ENCODE measurements around the gene AP1S1. TPM values are rescaled to one million over a fixed set of nuclear protein-coding genes. Genes with fewer than 3 reads are reported as not detected.

AP1S1 gene
- total RNA-seq, 1 donor from 2014 or later, result 90.1 TPM

DNA sequence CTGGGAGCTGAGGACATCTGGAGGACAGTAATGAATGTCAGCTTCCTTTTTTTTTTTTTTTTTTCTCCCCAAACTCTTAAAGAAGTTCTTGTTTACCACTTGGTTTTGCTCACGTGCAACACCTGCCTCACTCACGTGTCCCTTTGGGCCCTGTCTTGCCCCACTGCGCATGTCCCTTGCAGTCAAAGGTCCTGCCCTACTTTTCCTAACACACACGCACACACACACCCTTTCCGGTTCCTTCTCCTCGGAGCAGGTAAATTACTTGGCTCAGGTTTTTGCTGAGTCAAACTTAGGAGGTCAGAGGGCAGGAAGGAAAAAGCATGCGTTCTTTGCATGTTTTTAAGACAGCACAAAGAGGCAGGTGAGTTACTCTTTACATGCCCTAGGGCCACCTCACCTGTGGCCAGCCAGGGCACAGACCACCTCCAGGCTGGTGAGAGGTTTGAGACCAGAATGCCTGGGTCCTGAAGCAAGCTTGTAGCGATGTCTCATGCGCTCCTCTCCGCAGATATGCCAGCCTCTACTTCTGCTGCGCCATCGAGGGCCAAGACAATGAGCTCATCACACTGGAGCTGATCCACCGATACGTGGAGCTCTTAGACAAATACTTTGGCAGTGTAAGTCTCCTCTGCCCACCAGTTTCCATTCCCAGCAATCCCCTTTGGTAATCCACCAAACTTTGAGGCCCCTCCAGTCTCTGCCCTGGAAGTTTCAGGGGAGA is 2.8 kb downstream of the AP1S1 start:
- TF ChIP-seq, protein P1, sequence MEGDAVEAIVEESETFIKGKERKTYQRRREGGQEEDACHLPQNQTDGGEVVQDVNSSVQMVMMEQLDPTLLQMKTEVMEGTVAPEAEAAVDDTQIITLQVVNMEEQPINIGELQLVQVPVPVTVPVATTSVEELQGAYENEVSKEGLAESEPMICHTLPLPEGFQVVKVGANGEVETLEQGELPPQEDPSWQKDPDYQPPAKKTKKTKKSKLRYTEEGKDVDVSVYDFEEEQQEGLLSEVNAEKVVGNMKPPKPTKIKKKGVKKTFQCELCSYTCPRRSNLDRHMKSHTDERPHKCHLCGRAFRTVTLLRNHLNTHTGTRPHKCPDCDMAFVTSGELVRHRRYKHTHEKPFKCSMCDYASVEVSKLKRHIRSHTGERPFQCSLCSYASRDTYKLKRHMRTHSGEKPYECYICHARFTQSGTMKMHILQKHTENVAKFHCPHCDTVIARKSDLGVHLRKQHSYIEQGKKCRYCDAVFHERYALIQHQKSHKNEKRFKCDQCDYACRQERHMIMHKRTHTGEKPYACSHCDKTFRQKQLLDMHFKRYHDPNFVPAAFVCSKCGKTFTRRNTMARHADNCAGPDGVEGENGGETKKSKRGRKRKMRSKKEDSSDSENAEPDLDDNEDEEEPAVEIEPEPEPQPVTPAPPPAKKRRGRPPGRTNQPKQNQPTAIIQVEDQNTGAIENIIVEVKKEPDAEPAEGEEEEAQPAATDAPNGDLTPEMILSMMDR (conservative IDR thresholded peaks at IDR 0.05), result no peak
- H3K4me3 Mint-ChIP-seq, result peak overlapping the region; percentile 66
- H3K27me3 Mint-ChIP-seq (ENCODE audit: low read depth), result peaks cover 9% of the 10 kb centered on the region
- no peak overlapping the region for H3K27ac Mint-ChIP-seq (ENCODE audit: unreplicated experiment)
- H3K9me3 Mint-ChIP-seq, result peaks cover 3% of the 10 kb centered on the region
- peaks cover 6% of the 10 kb centered on the region for H3K36me3 Mint-ChIP-seq (ENCODE audit: low read depth)
- H3K4me1 Mint-ChIP-seq, result peaks cover 22% of the 10 kb centered on the region
- no peak for DNase-seq (ENCODE audit: low read depth, low spot score)

DNA sequence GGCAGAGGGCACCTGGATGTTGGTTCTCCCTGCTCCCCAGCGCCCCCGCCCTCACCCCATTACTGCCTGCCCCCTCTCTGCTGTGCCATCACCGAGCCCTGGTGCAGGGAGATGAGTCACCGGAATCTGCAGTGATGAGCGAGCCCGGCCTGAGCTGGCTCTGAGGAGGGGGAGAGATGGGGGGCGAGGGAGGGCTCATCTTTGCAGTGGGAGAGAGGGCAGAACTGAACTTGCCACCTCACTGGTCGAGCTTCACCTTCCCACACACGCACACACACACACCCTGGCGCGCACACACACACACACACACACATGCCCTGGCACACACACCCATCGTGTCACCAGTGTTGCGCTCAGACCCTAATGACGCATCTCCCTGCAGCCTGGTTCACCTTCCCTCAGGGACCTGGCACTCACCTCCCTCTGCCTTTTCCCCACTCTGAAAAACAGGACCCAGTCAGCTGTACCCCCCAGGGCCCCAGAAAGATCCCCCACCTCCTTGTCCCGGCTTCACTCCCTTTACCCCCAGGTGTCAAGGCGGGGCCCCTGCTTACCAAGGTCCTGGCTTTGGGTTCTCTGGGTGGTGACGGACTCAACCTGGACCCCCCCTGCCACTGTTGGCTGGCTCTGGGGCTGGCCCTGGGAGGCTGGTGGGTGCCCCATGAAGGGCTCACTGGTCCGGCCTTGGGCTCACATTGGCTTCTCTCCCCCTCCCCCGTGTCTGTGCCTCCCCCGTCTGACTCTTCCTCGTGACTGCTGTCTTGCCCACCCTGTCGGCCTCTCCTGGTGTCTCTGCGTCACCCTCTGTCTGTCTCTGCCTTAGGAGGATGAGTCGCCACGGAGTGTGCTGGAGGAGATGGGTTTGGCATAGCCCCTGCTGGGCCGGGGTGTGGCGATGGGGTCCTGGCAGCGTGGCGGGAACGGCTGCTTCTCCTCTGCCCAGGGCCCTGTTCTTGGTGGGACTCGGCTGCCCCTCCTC is 5.7 kb downstream of the AP1S1 start:
- TF ChIP-seq, protein P1 (conservative IDR thresholded peaks at IDR 0.05), result no peak
- no peak for DNase-seq (ENCODE audit: low read depth, low spot score)
- H3K9me3 Mint-ChIP-seq, result no peaks in the 10 kb centered on the region
- H3K4me1 Mint-ChIP-seq, result peaks cover 26% of the 10 kb centered on the region
- H3K36me3 Mint-ChIP-seq (ENCODE audit: low read depth), result peaks cover 2% of the 10 kb centered on the region
- peaks cover 20% of the 10 kb centered on the region for H3K27me3 Mint-ChIP-seq (ENCODE audit: low read depth)
- H3K27ac Mint-ChIP-seq (ENCODE audit: unreplicated experiment), result no peak overlapping the region
- H3K4me3 Mint-ChIP-seq, result peak overlapping the region; percentile 20

GRCh38 chr7:101160910-101161309 is 6.6 kb downstream of the AP1S1 start:
- TF ChIP-seq, protein P1 (conservative IDR thresholded peaks at IDR 0.05), result no peak
- peaks cover 27% of the 10 kb centered on the region for H3K4me1 Mint-ChIP-seq
- no peaks in the 10 kb centered on the region for H3K9me3 Mint-ChIP-seq
- peaks cover 30% of the 10 kb centered on the region for H3K27me3 Mint-ChIP-seq (ENCODE audit: low read depth)
- H3K36me3 Mint-ChIP-seq (ENCODE audit: low read depth), result peaks cover 2% of the 10 kb centered on the region
- no peak for DNase-seq (ENCODE audit: low read depth, low spot score)
- H3K4me3 Mint-ChIP-seq, result peak overlapping the region; percentile 90
- no peak overlapping the region for H3K27ac Mint-ChIP-seq (ENCODE audit: unreplicated experiment)

DNA sequence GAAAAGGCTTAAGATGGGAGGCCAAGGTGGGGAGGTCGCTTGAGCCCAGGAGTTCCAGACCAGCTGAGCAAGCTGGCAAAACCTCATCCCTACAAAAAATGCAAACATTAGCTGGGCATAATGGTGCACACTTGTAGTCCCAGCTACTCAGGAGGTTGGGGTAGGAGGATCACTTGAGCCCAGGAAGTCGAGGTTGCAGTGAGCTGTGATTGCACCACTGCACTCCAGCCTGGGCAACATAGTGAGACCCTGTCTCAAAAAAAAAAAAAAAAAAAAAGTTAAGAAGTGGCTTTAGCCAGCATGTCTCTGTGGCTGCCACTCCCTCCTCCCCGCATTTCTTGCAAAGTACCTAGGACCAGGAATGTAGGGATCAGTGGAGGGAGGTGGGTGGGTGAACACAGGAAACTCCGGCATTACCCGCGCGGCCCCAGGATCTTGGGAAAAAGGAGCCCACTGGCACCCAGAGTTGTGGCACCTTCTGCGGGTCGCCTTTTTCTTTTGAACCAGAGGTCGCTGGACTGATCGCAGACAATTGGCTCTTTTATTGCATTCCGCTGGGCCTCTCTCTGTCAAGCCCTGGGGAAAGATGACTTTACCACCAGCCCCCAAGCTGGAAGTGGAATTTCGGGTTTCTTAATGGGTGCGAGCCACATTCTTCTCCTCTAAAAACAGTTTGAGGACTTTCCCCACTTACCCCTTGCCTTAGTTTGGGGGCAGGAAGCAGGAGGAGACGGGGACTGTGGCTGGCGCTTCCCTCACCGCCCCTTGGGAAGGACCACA is 7.6 kb downstream of the AP1S1 start:
- H3K4me1 Mint-ChIP-seq, result peaks cover 33% of the 10 kb centered on the region
- DNase-seq (ENCODE audit: low read depth, low spot score), result no peak
- TF ChIP-seq, protein P1 (conservative IDR thresholded peaks at IDR 0.05), result no peak
- H3K27ac Mint-ChIP-seq (ENCODE audit: unreplicated experiment), result peak overlapping the region; percentile 37
- peaks cover 2% of the 10 kb centered on the region for H3K36me3 Mint-ChIP-seq (ENCODE audit: low read depth)
- no peaks in the 10 kb centered on the region for H3K9me3 Mint-ChIP-seq
- H3K27me3 Mint-ChIP-seq (ENCODE audit: low read depth), result peaks cover 39% of the 10 kb centered on the region
- peak overlapping the region; percentile 90 for H3K4me3 Mint-ChIP-seq
